Activated T-cell treated with anti-CD3 and anti-CD28 coated beads, Interleukin-2, amount 50 U/mL, for 1 hour (primary cell): ENCODE measurements around the gene CNBD2.
"Not testable (repeated sequence)": the region's sequence is repeated elsewhere in the genome, so short reads cannot be mapped to it uniquely, and the experiment has no call there.

Source experiments
- DNase-seq: peaks from one replicate; pipeline ENCODE4 v3.0.0-alpha.2; 2020

CNBD2 gene

DNA sequence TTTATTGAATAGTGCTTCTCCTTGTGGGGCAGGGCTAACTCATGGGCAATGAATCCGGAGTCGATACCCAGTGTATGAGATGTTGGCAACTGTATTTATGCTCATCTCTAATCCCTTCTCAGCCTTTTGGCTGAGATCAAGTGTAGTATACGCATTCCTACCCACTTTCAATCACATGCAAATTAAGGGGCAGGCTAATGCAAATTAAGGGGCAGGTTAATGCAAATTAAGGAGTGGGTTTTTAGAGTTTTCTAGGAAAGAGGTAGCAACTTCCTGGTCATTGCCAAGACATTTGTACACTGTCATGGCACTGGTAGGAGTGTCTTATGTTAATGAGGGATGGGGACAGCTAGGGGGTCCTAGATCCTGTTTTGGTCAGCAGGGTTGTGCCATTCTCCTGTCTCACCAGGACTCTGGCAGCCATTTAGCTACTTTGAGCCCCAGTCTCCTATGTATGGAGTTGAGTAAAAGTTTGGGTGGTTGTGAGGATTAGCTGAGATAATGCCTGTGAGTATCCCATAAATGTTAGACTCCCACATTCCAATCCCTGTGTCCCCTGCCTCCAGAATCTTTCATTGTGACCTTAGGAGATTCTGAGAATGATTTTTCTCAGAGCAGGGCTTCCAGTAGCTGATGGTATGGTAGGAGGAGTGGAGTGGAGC, at the start of gene CNBD2:
TSS of gene CNBD2 (plus strand) at position 612 of the 662 bp plus-strand sequence. CDS start 173 bp downstream, outside the sequence.
- DNase-seq = no peak

DNA sequence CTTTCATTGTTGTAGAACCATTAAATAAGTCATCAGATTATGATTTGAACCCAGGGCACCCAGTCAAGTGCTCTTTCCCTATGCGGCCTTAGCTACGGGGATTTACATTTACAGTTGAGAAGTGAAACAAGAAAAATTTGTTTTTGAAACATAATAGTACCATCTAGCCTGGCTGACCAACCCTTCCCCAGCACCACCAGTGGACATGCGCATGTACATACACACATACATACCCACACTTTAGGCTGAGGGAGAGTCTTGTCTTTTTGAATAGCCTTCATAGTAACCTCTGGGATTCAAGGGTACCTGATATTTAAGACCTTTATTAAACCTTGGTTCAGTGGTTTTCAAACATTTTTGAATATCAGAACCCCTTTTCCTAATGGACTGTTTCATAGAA, 47.9 kb upstream of the CNBD2 start:
- DNase-seq = no peak

DNA sequence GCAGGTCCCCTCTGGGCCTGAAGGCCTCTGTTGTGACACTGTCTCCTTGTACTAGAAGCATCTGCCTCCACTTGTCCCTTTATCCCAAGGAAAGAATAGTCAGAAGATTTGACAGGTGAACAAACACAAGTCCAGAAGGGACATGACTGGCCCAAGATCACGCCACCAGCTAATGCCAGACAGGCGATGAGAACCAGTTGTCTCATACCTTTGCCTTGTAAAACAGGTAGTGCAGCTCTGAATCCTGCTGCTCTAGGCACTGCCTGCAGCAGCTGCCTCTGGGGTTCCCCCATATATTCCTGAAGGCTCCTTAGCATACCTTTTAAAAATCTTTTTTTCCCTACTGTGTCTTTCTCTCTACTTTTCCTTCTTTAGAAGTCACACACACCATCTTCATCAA, 39.1 kb upstream of the CNBD2 start:
- DNase-seq = no peak

DNA sequence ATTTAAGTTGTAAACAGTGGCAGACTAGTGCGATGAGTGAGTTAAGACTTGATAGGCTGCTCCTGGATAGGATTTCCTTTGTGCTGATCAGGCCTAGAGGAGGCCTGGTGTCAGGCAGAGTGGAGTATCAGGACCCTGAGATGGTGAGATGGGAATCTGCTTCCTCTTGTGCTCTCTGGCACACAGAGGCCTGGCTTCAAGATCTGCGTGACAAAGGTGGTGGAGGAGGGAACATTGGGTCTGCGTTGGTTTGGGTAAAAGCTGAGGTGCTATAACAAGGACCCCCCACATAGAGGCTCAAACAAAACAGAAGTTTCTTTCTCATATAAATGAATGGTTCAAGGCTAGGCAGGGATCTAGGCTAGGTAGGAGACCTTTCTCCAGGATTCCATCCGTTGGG, 34.3 kb upstream of the CNBD2 start:
- DNase-seq = no peak

DNA sequence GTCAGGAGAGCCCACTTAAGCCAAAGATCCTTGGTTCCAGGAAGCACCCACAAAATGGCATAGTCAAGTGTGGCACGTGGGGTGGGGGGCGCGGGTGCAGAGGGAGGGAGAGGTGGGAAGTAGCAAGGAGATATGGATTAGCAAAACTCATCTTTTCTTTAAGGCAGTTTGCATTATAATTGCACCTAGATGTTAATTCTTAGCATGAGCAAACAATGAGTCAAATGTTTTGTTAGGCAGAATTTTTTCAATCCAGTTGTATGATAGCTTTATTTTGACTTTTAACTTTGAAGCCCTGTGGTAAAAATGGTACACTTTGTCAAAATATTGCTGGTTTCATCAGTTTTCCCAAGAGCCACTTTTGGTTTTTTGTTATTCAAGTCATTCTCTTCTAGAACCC, 29.1 kb upstream of the CNBD2 start:
- DNase-seq = no peak

DNA sequence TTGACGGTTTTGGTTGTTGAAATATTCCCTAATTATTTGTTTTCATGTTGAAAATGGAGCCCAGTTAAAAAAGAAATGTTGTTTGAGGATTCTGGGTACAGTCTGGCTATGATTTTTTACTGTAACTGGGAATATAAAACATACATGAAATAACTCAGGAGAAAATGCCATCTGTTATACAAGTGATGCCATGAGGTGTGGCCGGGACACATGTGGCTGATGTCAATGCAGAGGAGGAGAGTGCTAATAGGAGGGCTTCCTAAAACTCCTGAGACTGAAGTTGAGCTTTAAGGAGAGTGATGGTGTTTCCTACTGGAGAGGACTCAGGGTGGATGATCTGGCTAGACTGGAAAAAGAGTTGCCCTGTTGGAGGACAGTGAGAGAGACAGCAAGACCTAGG, 26.8 kb upstream of the CNBD2 start:
- no peak for DNase-seq

DNA sequence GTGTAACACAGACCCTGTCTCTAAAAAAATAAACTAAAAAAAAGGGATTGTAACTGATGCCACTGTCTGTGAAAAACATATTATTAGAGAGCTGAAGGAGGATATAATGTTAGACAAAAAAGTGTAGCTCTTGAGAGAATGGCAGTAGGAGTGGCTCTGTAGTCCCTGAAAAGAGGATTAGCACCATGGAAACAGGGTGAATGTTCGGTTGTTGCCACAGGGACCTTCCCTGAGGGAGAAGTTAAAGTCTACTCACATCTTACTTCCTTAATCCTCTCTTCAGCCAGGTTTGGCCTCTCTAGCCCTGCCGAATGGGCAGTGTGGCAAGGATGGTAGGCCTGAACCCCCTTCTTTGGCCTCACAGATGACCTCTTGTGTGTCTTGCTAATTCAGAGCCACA, 26.1 kb upstream of the CNBD2 start:
- DNase-seq = no peak

DNA sequence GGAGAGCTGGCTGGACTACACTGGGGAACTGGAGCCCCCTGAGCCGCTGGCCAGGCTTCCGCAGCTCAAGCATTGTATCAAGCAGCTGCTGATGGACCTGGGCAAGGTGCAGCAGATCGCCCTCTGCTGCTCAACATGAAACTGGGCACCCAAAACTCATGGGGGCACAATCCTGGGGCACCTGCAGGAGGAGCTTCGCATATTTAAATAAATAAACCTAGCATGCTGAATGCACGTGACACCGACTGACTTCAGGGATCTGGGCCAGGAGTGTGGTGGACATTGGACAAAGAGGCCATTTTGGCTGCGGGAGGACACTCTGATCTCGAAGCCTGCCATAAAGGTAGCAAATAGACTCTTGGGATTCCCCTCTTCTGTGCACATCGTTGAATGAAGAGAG, 20.9 kb upstream of the CNBD2 start:
- no peak for DNase-seq

DNA sequence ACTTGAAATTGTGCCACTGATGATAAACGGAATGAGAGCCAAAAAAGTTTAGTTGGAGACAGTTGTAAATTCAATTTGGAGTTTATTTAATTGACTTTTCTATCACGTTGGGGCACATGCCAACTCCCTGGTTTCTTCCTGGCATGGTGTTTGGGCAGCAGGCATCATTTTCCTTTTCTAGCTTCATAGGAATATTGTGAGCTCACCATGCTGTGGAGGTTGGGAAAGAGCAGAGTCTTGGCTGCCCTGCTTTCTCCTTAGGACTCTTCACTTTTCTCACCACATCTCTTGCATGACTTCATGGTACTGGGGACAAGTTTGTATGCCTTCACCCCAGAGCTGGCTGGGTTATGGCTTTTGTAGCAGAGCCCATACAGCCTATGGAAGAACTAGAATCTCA, 20.5 kb upstream of the CNBD2 start:
- DNase-seq = no peak

DNA sequence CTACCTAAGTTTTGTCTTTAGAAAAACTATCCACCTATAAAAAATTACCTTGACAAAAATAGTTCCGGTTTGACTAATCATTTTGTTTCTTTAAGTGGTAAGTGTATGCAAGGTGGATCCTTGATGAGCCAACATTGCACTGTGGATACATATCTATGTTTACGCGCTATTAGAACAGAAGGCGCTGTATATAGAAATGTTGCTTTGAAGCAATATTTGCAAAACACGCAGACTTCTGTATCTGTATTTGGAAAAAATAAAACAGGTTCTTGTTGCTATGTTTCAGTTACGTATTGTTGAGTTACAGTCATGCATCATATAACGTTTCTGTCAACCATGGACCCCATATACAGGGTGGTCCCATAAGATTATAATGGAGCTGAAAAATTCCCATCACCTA, 18.3 kb upstream of the CNBD2 start:
- DNase-seq = no peak

DNA sequence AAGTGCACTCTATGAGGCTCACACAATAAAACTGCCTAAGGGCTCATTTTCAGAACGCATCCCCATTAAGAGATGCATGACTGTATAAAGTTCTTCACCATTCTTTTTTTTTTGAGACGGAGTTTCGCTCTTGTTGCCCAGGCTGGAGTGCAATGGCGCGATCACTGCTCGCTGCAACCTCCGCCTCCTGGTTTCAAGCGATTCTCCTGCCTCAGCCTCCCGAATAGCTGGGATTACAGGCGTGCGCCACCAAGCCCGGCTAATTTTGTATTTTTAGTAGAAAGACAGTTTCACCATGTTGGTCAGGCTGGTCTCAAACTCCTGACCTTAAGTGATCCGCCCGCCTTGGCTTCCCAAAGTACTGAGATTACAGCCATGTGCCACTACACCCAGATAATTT, 16.3 kb upstream of the CNBD2 start:
- not testable (repeated sequence) for DNase-seq

DNA sequence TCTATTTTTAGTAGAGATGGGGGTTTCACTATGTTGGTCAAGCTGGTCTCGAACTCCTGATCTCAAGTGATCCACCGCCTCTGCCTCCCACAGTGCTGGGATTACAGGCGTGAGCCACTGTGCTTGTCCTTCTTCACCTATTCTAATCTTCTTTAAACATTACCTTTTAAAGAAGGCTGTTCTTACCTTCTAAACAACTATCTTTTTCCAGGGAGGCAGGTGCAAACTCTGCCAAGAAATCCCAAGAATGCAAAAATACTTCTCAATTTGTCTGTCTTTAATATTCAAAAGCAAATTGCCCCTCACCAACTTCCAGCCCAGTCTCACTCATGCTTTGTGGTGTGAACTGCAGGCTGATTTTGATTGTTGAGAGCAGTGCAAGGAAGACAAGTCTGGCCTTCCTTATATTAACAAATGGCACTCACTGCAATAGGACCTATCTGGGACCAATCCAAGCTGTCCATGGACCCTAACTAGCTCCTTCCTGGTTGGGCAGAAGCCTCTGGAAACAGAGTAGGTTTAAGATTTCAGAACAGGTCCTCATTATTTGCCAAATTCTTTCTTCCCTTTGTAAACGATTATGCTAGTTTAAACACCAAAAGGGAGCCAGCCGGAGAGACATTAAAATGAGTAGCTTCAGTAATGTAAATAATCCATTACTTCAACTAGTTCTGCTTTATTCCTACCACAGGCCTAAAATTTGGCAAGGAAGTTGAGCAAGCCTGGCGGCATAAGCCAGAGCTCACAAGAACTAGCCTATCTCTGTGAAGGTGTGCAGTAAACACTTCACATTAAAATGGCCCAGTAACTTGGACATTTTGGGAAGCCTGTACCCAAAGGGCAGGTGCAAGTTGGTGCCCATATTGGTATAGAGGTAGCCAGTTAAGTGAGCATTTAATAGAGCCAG, 15.7 kb upstream of the CNBD2 start:
- no peak for DNase-seq

DNA sequence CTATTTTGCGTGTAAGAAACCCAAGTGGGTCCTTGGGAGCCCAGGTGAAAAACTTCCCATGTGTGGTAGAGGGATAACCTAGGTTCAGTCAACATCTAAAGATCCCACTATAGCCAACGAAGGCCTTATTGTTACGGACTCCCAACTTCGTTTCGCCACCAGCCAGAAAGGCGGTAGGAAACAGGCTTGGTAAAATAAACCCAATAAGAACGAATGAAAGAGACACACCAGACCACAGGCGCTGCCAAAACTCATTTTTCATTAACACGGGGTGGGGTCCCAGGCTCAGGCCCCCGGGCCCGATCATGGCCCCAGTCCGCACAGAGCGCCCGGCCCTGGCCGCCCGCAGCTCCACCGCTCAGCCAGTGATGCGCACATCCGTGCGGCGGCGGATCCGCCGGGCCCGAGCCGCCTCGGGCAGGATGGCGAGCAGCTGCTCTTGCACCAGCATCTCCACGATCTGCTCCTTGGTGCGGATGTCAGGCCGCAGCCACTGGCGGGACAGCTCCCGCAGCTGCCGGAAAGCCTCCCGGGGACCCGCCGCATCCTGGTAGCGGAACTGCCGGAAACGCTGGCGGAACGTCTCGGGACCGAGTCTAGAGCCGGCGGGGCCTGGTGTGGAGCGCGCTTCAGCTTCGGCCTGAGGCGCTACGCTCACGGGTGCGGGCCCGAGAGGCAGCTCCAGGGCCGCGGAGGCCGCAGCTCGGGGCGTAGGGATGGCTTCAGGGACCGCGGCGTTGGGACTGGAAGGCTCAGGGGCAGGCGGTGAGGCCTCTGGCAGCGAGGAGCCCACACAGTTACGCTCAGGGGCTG, 14.8 kb upstream of the CNBD2 start:
- peak; percentile 75 for DNase-seq

DNA sequence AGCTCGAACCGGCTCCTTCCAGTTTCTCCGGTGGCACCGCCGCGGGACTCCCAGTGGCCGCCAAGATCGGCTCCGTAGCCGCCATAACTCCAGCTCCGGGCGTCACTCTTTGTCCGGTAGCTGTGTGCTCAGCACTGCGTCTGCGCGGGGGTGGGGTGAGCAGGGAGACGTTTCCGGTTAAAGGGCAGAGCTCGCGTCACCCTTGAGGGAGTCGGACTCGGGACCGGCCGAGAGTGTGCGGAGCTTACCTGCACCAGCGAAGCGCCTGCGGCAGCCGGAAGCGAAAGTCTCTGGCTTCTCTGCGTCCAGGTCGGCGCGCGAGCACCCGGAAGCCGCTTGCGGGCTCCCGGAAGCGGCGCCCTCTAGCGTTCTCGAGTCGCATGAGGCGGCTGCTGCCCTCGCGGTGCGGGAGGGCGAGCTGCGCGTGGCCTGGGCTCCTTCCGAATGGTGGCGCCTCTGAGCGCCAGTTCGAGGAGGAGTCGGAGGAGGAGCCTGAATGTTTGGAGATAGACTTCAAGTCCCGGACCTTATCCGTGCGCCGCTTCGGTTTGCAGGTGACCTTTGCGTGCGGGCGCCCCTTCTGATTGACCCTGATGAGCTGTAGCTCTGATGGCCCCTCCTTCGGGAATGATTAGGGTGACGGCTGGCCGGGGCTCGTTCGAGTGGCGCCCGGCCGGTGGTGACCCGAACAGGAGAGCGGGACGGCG, 14.0 kb upstream of the CNBD2 start, which contains the start of gene SCAND1:
TSS of gene SCAND1 (minus strand) at position 303 of the 707 bp plus-strand sequence. CDS start at position 85, 218 bp downstream.
- DNase-seq = peak; percentile 96

DNA sequence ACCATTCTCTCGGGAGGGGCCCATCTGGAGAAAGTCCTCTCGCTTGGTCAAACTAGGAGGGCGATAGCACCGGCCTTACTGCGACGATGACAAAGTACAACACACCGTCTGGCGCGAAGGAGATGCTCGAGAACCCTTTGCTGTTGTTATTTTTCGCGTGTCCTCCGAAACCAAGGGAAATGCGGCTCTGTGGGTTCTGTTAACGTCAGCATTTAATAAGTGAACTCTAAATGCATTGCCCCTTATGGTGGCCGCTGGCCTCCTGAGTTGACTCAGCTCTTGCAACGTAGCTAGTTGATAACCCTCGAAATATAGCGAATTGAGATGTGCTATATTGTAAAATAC, 13.5 kb upstream of the CNBD2 start:
- no peak for DNase-seq

DNA sequence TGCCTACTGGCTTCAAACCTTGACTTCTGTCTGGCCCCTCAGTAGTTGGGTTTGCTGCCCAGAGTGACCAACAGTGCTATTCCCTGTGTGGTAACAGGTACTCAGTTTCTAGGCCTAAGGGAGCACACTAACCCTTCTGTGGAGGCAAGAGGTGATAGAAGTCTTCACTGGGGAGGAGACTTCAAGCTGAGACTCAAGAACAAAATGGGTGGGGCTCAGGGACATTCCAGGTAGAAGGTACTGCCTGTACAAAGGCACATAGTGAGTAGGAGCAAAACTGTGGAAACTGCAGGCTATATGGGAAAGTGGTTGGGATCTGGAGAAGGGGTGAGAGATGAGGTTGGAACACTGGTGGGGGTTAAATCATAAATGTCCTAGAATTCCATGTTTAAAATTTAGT, 11.8 kb upstream of the CNBD2 start:
- DNase-seq = no peak

DNA sequence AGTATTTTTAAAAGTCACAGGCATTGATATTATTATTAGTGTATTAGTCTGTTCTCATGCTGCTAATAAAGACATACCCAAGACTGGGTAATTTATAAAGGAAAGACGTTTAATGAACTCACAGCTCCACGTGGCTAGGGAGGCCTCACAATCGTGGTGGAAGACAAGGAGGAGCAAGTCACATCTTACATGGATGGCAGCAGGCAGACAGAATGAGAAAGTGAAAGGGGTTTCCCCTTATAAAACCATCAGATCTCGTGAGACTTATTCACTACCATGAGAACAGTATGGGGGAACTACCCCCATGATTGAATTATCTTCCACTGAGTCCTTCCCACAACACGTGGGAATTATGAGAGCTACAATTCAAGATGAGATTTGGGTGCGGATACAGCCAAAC, 9.1 kb upstream of the CNBD2 start:
- not testable (repeated sequence) for DNase-seq

DNA sequence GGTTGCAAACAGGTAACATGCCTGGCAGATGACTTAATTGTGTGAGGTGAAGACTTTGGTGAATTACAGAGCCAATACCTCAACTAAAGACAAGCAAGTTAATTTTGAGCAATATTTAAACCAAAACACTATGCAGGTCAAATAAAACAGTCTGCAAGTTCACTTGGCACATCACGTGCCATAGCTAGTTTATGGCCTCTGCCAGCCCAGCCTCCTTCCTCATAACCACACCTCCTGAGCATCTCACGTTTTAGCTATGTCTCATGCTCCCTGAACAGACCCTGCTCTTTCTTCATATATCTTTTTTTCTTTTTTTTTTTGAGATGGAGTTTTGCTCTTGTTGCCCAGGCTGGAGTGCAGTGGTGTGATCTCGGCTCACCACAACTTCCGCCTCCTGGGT, 4.5 kb upstream of the CNBD2 start:
- no peak for DNase-seq

DNA sequence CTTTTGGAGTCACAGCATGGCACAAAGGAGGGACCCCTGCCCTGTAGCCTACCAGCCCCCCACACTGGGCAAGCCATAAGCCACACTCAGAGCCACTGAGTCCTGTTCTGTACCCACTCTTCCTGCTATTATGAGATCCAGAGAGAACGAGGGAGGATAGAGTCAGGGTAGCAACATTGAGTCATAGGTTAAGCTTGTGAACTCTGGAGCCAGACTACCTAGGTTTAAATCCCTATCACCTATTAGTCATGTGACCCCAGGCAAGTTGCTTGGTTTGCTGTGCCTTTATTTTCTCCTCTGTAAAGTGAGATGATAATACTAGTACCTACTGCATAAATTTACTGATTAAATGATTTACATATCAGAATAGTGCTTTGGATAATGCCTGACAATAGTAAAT, 540 bp downstream of the CNBD2 start:
- no peak for DNase-seq

DNA sequence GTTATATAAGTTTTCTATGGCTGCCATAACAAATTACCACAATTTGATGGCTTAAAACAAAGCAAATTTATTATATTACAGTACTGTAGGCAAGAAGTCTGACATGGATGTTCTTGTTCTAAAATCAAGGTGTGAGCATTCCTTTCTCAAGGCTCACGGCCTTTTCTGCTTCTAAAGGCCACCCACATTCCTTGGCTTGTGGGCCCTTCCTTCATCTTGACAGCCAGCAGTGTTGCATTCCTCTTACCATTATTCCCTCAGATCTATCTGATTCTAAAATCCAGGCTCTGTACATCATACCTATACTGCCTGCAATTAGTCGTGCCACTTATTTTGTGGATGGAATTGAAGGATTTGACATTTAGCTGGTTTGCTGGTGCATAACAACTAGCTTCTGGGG, 3.6 kb downstream of the CNBD2 start:
- no peak for DNase-seq

DNA sequence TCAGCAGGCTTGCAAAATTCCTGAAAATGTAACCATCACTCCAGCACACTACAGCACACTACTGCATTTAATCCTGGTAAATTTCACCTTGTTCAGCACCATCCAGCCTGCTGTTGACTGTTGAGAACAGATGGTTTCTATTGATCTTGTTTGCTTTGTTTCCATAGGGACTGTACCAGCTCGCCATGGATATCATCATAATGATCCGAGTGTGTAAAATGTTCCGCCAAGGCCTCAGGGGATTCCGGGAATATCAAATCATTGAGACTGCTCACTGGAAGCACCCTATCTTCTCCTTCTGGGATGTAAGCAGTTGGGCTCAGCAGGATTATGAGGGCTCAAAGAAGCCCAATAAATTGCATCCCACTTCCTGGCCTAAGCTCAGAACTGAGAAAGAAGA, 4.1 kb downstream of the CNBD2 start:
- no peak for DNase-seq

DNA sequence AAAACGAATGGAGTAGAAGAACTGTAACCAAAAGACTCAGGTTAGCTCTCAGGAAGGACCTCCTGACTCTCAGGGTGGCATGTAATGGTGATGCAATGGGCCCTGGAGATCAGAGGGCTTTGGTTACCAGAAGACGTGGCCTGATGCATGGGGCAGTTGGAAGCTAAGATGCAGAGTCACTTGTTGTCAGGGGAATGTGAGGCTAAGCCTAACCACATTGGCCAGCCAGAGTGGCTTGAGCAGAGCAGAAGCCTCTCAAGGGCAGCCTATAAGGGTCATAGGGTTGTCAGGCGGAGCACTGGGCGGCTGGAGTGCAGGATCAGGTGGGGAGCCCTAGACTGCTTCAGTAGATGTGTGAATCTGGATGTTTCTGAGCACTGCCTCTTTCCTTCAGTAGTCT, 5.9 kb downstream of the CNBD2 start:
- no peak for DNase-seq
